Measurements from ENCODE around the gene LIME1. TPM values are rescaled to one million over a fixed set of nuclear protein-coding genes. Genes with fewer than 3 reads are reported as not detected.

LIME1 gene, protein sequence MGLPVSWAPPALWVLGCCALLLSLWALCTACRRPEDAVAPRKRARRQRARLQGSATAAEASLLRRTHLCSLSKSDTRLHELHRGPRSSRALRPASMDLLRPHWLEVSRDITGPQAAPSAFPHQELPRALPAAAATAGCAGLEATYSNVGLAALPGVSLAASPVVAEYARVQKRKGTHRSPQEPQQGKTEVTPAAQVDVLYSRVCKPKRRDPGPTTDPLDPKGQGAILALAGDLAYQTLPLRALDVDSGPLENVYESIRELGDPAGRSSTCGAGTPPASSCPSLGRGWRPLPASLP
- polyA plus RNA-seq (ENCODE audit: insufficient read length in 4 of 4), result 10 to 100 TPM in 3 of 4 donors, 1 to 10 TPM in 1; 3.4 to 17.9 (median 12.8) TPM

DNA sequence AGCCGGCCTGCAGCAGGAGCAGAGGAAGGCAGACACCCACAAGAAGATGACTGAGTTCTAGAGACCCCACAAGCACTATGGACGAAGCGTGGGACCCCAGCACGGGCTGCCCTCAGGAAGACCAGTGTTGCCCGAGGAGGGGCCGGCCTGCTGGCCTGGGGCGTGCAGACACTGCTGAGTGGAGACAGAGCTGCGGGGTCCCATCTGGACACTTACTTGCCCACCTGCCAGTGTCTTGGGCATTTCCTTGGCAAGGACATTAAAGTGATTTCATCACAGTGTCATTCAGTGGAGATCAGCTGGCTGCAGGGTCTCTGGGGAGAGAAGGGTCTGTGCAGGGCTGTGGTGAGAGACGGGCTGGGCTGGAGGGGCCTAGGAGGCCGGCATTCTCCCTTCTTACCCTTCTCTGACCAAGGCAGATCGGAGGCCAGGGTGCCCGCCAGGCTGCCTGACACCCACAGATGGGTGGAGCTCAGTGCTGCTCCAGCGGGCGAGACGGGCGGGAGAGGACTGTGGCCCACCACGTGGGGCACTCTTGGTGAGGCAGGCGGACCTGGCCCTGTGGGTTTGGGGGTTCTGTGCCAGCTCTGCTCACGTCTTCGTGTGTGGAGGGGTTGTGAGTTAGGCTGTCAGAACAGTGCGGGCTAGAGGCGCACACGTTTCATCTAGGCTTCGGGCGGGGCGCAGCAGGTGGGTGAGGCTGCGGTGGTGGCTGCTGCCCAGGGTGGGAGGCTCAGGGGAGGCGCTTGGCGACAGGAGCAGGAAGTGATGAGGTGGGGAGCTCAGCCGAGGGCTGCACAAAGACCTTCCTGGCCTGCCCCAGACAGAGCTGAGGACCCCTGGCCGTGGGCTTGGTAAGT, at the start of gene LIME1:
Gene LIME1, plus strand, starts transcription at position 806 of the 860 bp plus-strand sequence. CDS start 886 bp downstream, outside the sequence.
- DNase-seq (ENCODE audit: low read depth in 4 of 4, low spot score in 2 of 4), result no peak

- no peak for DNase-seq (ENCODE audit: low read depth in 4 of 4, low spot score in 2 of 4)
Measured at GRCh38 chr20:63687419-63688178, 48.9 kb upstream of the LIME1 start.

GRCh38 chr20:63688228-63689045, 48.0 kb upstream of the LIME1 start:
- DNase-seq (ENCODE audit: low read depth in 4 of 4, low spot score in 2 of 4), result no peak

- DNase-seq (ENCODE audit: low read depth in 4 of 4, low spot score in 2 of 4), result no peak
Measured at GRCh38 chr20:63689046-63690002, 47.1 kb upstream of the LIME1 start.

DNA sequence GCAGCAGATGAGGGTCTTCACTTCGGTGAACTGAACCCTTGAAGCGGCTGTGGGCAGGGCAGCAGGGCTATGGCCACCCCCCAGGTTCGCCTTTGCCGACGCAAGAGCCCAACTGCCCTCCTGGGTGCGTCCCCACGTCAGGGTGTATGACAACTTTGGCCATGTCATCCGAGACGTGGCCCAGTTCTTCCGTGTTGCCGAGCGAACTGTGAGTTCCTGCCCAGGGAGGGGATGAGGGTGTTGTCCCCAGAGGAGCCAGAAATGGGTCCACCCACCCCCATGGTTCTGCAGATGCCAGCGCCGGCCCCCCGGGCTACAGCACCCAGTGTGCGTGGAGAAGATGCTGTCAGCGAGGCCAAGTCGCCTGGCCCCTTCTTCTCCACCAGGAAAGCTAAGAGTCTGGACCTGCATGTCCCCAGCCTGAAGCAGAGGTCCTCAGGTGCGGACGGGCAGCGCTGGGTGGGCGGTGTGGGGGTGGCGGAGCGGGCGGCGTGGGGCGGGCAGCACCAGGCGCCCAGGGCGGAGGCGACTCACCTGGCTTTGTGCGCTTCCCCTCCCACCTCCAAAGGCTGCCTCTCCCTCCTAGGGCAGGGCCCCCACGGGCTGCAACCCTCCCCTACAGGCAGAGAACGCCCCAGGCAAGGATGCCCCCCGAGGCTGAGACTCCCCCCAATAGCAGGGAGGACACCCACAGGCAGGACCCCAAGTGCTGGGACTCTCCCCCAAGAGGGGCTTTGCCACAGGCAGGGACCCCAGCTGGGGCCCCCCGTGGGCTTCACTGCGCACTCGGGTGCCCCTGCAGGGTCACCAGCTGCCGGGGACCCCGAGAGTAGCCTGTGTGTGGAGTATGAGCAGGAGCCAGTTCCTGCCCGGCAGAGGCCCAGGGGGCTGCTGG, 46.2 kb upstream of the LIME1 start:
- no peak for DNase-seq (ENCODE audit: low read depth in 4 of 4, low spot score in 2 of 4)

DNA sequence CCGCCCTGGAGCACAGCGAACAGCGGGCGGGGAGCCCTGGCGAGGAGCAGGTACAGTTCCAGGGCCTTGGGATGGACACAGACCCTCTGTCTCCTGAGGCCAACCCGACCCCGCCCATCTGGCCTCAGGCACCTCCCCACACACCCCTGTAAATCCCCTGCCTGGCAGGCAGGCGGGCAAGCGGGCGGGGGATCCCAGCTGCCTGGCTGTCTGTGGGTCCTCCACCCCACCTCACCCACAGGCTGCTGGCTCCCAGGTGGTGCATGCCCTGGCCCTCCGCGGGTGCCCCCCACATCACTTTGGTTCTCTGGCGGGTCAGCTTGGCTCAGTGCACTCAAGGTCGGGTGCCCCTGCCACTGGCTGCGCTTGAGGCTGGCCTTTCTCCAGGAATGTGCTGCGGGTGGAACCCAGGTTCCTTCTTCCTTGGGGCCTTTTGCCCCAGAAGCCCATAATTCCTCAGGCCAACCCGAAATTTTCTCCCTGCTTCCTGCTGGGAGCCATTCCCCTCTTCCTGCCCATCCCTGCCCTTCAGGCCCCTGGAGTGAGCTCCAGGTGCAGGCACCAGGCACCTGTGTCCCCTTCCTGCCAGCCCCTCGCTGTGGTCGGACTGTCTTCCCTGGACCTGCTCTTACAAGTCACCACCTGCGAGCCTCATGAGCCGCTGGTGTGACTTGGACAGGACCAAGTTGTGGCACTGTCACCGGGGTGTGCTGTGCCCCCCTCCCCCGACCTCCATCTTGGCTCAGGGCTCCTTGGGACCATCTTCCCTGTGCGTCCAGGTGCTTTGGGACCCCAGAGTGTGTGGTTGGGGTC, 45.4 kb upstream of the LIME1 start:
- no peak for DNase-seq (ENCODE audit: low read depth in 4 of 4, low spot score in 2 of 4)

DNA sequence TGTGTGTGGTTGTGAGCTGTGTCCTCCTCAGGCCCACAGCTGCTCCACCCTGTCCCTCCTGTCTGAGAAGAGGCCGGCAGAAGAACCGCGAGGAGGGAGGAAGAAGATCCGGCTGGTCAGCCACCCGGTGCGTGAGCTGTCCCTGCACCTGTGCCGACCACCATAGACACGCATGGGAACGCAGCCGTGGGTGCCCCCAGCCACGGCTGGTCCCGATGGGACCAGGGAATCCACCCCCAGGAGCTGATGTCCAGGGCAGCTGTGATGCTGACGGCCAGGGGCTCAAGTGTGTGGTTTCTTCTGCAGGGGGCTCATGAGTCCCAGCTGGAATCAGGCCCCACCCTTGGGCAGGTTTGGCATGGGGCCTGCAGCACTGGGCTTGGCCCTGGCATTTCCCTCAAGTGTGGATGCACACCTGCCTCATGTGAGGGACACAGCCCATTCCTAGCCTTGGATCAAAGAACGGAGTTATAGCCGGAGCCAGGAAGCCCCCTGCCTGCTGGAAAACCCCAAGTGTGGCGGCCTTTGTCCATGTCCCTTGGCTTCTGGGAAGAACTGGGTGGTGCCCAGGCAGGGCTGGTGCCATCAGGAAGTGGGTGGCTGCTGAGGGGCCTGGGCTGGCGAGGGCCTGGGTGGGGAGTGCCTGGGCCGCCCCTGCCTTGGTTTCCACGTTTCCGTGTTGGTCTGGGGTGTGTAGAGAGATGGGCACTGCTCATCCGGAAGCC, 44.6 kb upstream of the LIME1 start:
- DNase-seq (ENCODE audit: low read depth in 4 of 4, low spot score in 2 of 4), result no peak

GRCh38 chr20:63692436-63693082, 43.9 kb upstream of the LIME1 start:
- no peak for DNase-seq (ENCODE audit: low read depth in 4 of 4, low spot score in 2 of 4)

- no peak for DNase-seq (ENCODE audit: low read depth in 4 of 4, low spot score in 2 of 4)
Measured at GRCh38 chr20:63693083-63693732, 43.3 kb upstream of the LIME1 start.

- DNase-seq (ENCODE audit: low read depth in 4 of 4, low spot score in 2 of 4), result no peak
Measured at GRCh38 chr20:63693733-63694583, 42.5 kb upstream of the LIME1 start.

- no peak for DNase-seq (ENCODE audit: low read depth in 4 of 4, low spot score in 2 of 4)
Measured at GRCh38 chr20:63694584-63695423, 41.7 kb upstream of the LIME1 start.

DNA sequence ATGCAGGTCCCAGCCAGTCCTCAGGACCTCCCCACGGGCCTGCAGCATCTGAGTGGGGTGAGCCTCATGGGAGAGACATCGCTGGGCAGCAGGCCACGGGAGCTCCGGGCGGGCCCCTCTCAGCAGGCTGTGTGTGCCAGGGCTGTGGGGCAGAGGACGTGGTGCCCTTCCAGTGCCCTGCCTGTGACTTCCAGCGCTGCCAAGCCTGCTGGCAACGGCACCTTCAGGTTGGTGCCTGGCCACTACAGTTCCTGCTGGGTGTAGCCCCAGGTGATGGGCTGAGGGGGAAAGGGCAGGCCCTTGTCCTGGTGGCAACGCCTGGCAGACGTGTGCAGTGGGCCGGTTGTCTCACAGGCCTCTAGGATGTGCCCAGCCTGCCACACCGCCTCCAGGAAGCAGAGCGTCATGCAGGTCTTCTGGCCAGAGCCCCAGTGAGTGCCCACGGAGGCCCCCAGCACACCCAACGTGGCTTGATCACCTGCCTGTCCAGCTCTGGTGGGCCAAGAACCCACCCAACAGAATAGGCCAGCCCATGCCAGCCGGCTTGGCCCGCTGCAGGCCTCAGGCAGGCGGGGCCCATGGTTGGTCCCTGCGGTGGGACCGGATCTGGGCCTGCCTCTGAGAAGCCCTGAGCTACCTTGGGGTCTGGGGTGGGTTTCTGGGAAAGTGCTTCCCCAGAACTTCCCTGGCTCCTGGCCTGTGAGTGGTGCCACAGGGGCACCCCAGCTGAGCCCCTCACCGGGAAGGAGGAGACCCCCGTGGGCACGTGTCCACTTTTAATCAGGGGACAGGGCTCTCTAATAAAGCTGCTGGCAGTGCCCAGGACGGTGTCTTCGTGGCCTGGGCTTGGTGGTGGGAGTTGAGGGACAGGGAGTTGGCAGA, 40.8 kb upstream of the LIME1 start:
- no peak for DNase-seq (ENCODE audit: low read depth in 4 of 4, low spot score in 2 of 4)

DNA sequence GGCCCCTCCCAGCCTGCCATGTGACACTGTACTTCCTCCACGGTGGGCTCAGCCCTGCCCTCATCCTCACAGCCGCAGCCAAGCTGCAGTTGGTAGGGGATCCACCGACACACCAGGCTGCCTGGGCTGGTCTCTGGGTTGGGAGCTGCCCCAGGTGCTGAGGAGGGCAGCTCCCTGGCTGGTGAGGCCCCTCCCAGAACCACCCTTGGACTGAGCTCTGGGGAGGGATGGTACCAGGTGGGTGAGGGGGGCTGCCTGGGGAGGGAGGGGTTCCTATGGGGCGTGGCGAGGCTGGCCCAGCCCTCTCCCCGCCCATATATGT, 40.2 kb upstream of the LIME1 start:
- DNase-seq (ENCODE audit: low read depth in 4 of 4, low spot score in 2 of 4), result peak in 1 of 4 donors; percentile 28
